Panc1 (cell line): ENCODE measurements around the gene PDZD2.

Experiments used
- REST ChIP-seq, 2 experiments: IDR thresholded peaks; 2 replicates each; pipeline ENCODE4 v1.6.1; 2011 to 2012; ENCODE audit warnings: low read depth in 2 of 2, control low read depth in 1 of 2, low read length in 1 of 2, mild to moderate bottlenecking in 1 of 2, moderate library complexity in 1 of 2; ENCODE audit not compliant: insufficient read depth in 1 of 2
- TCF7L2 ChIP-seq: IDR thresholded peaks from 2 replicates; pipeline ENCODE4 v1.6.1; 2011; ENCODE audit warnings: mild to moderate bottlenecking, low read depth, low read length, inconsistent platforms

- no peak for TF ChIP-seq REST (IDR thresholded peaks at IDR 0.05; ENCODE audit: insufficient read depth in 1 of 2, low read depth in 2 of 2, low read length in 1 of 2)
- TF ChIP-seq TCF7L2 = no peak
Measured at GRCh38 chr5:31900296-31900865, 261.4 kb downstream of the PDZD2 start.
